ENCODE results near the gene B4GALNT4. TPM values are rescaled to one million over a fixed set of nuclear protein-coding genes. Genes with fewer than 3 reads are reported as not detected.
A peak's percentile ranks its signal among the peaks of the same experiment; 100 is the strongest.

Gene B4GALNT4
- total RNA-seq, 1 donor from 2014 or later: 31.6 TPM

- no peak for DNase-seq (ENCODE audit: low read depth)
- H3K4me3 ChIP-seq (ENCODE audit: low read depth, low read length): peak overlapping the region; percentile 45
- H3K27me3 ChIP-seq (ENCODE audit: control insufficient read depth, insufficient read depth, low read length): peaks cover 39% of the 10 kb centered on the region
- no peaks in the 10 kb centered on the region for H3K36me3 ChIP-seq (ENCODE audit: control insufficient read depth, insufficient read depth, low read length)
- no peak for TF ChIP-seq CTCF (IDR thresholded peaks at IDR 0.05; ENCODE audit: insufficient read depth, low read length, poor library complexity, severe bottlenecking)
Observed at GRCh38 chr11:370070-370941, 1.0 kb downstream of the B4GALNT4 start.

DNA sequence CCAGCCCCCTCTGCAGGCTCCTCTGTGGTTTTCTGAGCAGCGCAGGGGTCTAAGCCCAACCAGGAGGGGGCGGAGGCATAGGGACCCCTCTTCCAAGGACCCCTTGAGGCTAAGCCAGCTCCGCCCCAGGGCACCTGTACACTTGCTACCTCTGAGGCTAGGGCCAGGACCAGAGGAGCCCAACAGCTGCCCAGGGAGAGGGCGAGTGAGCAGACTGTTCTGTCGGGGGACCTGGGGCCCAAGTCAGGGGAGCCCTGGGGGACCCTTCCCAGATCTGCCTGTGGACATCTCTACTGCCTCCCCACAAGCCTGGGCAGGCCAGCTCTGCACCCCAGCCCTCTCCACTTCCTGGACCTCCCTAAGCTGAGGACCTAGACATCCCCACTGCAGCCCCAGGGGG, 1.8 kb downstream of the B4GALNT4 start:
- Histone ChIP-seq H3K36me3 (ENCODE audit: control insufficient read depth, insufficient read depth, low read length) (no peaks in the 10 kb centered on the region), H3K4me3 (ENCODE audit: low read depth, low read length) (no peak overlapping the region), H3K27me3 (ENCODE audit: control insufficient read depth, insufficient read depth, low read length) (peaks cover 36% of the 10 kb centered on the region)
- TF ChIP-seq CTCF (IDR thresholded peaks at IDR 0.05; ENCODE audit: insufficient read depth, low read length, poor library complexity, severe bottlenecking): no peak
- DNase-seq (ENCODE audit: low read depth): no peak

DNA sequence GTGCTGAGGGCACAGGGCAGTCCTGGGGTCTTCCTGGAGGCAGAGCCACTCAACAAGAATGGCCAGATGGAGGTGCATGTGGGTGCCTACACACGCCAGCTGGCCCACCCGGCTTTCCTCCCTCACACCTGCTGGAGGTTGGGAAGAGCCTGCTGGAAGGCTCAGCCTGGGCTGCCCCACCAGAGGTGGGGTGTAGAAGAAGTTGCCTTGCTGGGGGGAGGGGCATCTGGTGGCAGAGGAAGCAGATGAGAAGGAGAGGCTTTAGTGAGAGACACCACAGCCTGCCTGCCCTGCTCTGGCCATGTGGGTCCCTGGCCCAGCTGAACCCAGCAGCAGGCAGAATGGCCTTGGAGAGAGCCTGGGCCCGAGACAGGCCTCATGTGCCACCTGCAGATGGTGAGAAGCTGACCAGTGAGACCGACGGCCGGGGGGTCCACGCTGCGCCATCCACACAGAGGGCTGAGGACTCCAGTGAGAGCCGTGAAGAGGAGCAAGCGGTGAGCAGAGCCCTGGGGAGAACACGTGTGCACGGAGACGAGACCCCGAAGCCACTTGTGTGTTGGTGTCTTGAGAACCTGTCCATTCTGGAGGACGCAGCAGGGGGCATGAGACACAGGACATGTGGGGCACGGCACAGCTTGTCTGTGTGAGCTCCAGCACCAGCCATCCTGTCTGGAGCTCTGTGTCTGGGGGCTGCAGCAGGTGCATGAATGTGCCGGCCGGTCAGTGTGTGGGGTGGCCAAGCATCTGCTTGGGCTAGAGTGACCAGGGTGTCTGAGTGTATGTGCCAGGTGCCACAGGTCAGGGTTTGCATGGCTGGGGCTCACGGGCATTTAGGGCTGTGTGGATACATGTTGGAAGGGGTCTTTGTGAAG, 2.7 kb downstream of the B4GALNT4 start:
- no peak for TF ChIP-seq CTCF (IDR thresholded peaks at IDR 0.05; ENCODE audit: insufficient read depth, low read length, poor library complexity, severe bottlenecking)
- no peak for DNase-seq (ENCODE audit: low read depth)
- no peak overlapping the region for H3K4me3 ChIP-seq (ENCODE audit: low read depth, low read length)

GRCh38 chr11:372809-373715, 3.8 kb downstream of the B4GALNT4 start:
- Histone ChIP-seq H3K36me3 (ENCODE audit: control insufficient read depth, insufficient read depth, low read length) (no peaks in the 10 kb centered on the region), H3K4me3 (ENCODE audit: low read depth, low read length) (no peak overlapping the region), H3K27me3 (ENCODE audit: control insufficient read depth, insufficient read depth, low read length) (peaks cover 21% of the 10 kb centered on the region)
- no peak for TF ChIP-seq CTCF (IDR thresholded peaks at IDR 0.05; ENCODE audit: insufficient read depth, low read length, poor library complexity, severe bottlenecking)
- DNase-seq (ENCODE audit: low read depth): no peak

More for the DNA sequence above, 2.7 kb downstream of the B4GALNT4 start:
- Histone ChIP-seq H3K27me3 (ENCODE audit: control insufficient read depth, insufficient read depth, low read length) (peaks cover 33% of the 10 kb centered on the region), H3K36me3 (ENCODE audit: control insufficient read depth, insufficient read depth, low read length) (no peaks in the 10 kb centered on the region)

GRCh38 chr11:373716-374551, 4.6 kb downstream of the B4GALNT4 start:
- H3K4me3 ChIP-seq (ENCODE audit: low read depth, low read length): no peak overlapping the region
- peaks cover 13% of the 10 kb centered on the region for H3K27me3 ChIP-seq (ENCODE audit: control insufficient read depth, insufficient read depth, low read length)
- DNase-seq (ENCODE audit: low read depth): no peak
- no peak for TF ChIP-seq CTCF (IDR thresholded peaks at IDR 0.05; ENCODE audit: insufficient read depth, low read length, poor library complexity, severe bottlenecking)
- H3K36me3 ChIP-seq (ENCODE audit: control insufficient read depth, insufficient read depth, low read length): no peaks in the 10 kb centered on the region
